Stimulated activated CD8-positive, alpha-beta memory T cell treated with anti-CD3 and anti-CD28 coated beads, Interleukin-15, amount 100 ng/mL, for 24 hours (primary cell): ENCODE results near the gene ASB1.

Experiments
- DNase-seq: peaks from one replicate; pipeline ENCODE4 v3.0.0-alpha.2; 2020; ENCODE audit warnings: low read depth

ASB1 gene

GRCh38 chr2:238495422-238495821 lies 68.7 kb downstream of the ASB1 start:
- no peak for DNase-seq

GRCh38 chr2:238496756-238497609 lies 70.3 kb downstream of the ASB1 start:
- no peak for DNase-seq

- DNase-seq: no peak
Observed at GRCh38 chr2:238497610-238498005, 70.9 kb downstream of the ASB1 start.

GRCh38 chr2:238498188-238498587 lies 71.5 kb downstream of the ASB1 start:
- DNase-seq: no peak

- DNase-seq: no peak
Observed at GRCh38 chr2:238498691-238499295, 72.1 kb downstream of the ASB1 start.

- DNase-seq: no peak
Observed at GRCh38 chr2:238499731-238500580, 73.2 kb downstream of the ASB1 start.

GRCh38 chr2:238501311-238501710 lies 74.6 kb downstream of the ASB1 start:
- DNase-seq: no peak
